NCI-H82 treated with DMSO at 0.1 percent for 48 hours (cell line): ENCODE data around the gene PSAP.

Experiments
- DNase-seq: peaks from one replicate; lab custom pipeline; 2025; ENCODE audit not compliant: unreplicated experiment; lab: John Stamatoyannopoulos, UW

Gene PSAP

DNA sequence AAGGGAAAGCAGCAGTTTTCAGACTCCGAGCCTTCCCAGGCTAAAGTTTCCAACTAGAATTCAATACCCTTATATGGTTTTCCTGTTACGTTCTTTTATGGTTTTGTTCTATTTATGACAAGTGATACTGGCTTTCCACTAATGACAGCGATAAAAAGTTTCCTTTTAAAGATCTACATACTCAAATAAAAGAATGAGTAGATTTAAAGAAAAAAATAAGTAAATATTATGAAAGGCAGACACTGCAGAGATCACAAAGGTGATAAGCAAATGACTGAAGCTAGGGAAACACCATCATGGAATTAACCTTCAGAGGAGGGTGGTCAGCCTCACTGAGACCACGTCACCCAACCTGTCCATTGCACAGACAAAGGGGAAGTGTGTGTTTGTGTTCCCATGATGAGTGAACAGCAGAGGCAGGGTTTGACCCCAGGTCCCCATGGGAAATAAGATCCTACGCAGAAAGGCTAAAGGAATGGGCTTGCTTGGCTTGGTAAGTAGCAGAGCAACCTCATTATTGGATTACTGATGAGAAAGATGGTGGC lies 81.7 kb downstream of the PSAP start:
- DNase-seq, result no peak

DNA sequence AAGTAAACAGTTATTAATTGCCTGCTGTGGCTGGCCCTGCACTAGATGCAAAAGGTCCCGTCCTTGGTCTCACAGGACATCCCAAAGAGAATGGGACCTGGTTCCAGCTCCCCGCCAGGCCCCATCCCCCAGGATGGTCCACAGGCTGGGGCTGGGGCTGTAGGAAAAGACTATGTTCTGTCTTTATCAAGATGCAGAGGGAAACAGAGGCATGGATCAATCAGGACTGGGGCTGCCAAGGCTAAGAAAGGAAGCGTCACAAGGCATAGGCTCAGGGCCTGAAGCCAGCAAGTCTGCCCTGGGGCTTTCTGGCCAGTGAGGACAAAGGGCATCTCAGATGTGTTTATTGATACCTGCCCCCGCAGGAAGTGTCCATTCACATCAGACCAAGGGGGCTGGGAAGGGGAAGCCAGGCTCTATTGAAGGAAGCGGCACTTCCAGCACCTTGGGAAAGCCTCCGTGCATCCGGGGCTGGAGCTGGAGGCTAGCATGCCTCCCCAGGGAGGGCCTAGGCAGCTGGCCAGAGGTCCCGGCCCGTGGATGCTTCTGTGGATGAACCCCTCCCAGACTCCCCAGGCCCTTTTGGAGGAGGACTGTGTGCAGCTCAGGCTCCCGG lies 83.5 kb downstream of the PSAP start:
- DNase-seq, result no peak

DNA sequence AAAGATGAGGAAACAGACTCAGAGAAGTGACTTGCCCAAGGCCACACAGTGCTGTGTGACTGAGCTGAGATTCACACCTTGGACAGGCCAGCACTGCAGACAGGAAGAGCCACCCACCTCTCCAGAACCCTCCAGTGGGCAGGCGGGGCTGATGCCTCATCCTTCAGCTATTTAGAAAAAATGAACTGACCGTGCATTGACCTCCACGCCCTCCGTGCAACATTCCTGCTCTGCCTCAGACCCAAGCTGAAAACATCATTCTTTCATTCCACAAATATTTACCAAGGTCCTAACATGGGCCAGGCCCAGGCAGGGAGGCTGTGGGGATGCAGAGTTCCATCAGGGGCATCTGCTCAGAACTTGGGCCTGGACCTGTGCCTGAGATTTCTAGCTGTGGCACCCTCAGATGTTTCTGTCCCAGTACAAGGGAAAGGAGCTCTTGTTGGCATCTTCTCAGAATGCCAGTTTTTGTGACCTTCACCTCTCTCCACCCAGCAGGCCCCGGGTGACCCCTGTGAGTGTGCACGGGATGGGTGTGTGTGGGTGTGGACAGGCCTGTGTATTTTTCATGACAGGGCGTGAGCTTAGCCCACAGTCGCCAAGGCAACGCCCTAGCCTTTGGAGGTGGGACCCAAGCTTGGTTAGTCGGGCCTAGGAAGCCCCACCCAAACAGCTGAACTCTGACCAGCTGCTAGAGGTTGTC lies 84.2 kb downstream of the PSAP start:
- DNase-seq, result no peak
